Uterus (tissue), 4 donors: ENCODE data around the gene MYMX. TPM values are rescaled to one million over a fixed set of nuclear protein-coding genes. Genes with fewer than 3 reads are reported as not detected.

ENCODE experiments used
- DNase-seq, 2 donors: peaks; one replicate each; pipeline ENCODE4 v3.0.0-alpha.2; 2019 to 2020
- H3K27ac ChIP-seq, 2 donors: fragments of 200-600 bp; sonication (generic); 1 replicate in 1 of 2; 2 replicates in 1 of 2; pipeline ENCODE4 v1.5.1; 2016 to 2018
- H3K27me3 ChIP-seq, 2 donors: fragments of 200-600 bp; sonication (generic); one replicate each; pipeline ENCODE4 v1.5.1; 2018 to 2019; ENCODE audit warnings: control low read depth in 1 of 2
- H3K36me3 ChIP-seq, 2 donors: fragments of 200-600 bp; sonication (generic); one replicate each; pipeline ENCODE4 v1.5.1; 2019; ENCODE audit warnings: control low read depth in 1 of 2
- H3K4me1 ChIP-seq, 2 donors: fragments of 200-600 bp; sonication (generic); one replicate each; pipeline ENCODE4 v1.5.1; 2018 to 2019; ENCODE audit warnings: control low read depth in 1 of 2
- H3K4me3 ChIP-seq, 2 donors: fragments of 200-600 bp; sonication (generic); 1 replicate in 1 of 2; 2 replicates in 1 of 2; pipeline ENCODE4 v1.5.1; 2018 to 2019; ENCODE audit warnings: mild to moderate bottlenecking in 1 of 2
- H3K9me3 ChIP-seq, 2 donors: fragments of 200-600 bp; sonication (generic); one replicate each; pipeline ENCODE4 v1.5.1; 2019; ENCODE audit warnings: control low read depth in 1 of 2
- CTCF ChIP-seq, 4 experiments: fragments of 200-600 bp in 2 of 4; fragments of 450-650 bp in 2 of 4; sonication (generic) in 2 of 4; IDR thresholded peaks; one replicate each; pipeline ENCODE4 v1.5.1; 2016 to 2019; ENCODE audit warnings: antibody characterized with exemption in 4 of 4, mild to moderate bottlenecking in 2 of 4, moderate library complexity in 1 of 4
- POLR2A ChIP-seq, 2 donors: fragments of 450-650 bp; IDR thresholded peaks; one replicate each; pipeline ENCODE4 v1.6.1; 2016; ENCODE audit warnings: antibody characterized with exemption in 2 of 2, mild to moderate bottlenecking in 1 of 2, moderate library complexity in 1 of 2
- intact Hi-C: fragments of 100-400 bp; cut with DNase I; formaldehyde crosslinking; loops from one replicate; pipeline ENCODE4 v1.15.1; 2023; ENCODE audit warnings: low total_unique reads
- total RNA-seq, 4 donors: library from RNA; depleted of rRNA in 3 of 4; stranded (reverse); fragments of >200 nt in 3 of 4; gene quantifications; one replicate each; pipeline versions ENCODE4 v1.1.0 to v1.2.4, GENCODE V29; 2014 to 2023
- donor health status: DM: yes; HTN: yes; CAD: no.

The MYMX gene
- total RNA-seq = not detected

DNA sequence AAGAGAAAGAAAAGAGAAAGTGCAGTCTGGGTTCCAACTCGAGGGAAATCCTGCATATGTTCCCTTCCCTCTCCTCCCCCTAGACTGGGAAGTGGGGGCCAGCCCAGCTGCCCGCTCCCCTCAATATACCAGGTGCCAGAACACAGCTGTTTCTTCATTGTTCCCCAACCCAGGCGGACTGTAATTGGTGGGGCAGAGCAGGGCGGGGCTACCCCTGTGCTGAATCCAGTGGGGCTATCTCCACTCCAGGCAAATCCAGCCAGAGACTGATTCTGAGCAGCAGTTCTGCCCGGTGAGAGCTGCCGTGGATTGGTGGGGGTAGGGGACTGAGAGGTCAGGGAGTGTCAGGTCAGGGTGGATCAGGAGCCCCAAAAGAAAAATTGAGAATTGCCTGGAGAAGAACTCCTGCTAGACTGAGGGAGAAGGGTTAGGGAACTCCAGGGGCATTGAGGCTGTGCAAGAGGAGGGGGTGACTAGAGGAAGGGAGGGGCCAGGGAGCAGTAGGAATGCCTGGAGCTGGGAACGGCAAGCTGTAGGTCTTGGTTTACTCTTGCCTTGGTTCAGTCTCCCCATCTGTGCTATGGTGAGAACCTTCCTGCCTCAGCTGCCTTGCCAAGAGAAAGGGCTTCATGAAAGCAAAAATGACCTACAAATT, at the start of gene MYMX:
TSS of gene MYMX (plus strand) at position 250 of the 655 bp plus-strand sequence. CDS start 546 bp downstream, outside the sequence.
- Histone ChIP-seq H3K27me3 (no peaks in the 10 kb centered on the region), H3K4me1 (peaks cover 0 to 6% of the 10 kb centered on the region in 2 donors), H3K27ac (peak within 1 kb of the TSS; percentile 8 to 17), H3K9me3 (no peaks in the 10 kb centered on the region), H3K36me3 (no peaks in the 10 kb centered on the region), H3K4me3 (no peak within 1 kb of the TSS)
- TF ChIP-seq CTCF (IDR thresholded peaks at IDR 0.05) (no peak), POLR2A (IDR thresholded peaks at IDR 0.05) (no peak)
- intact Hi-C loops = no loop called here
- DNase-seq = no peak

- H3K4me1 ChIP-seq = no peaks in the 10 kb centered on the region
- H3K4me3 ChIP-seq = no peak overlapping the region
- intact Hi-C loops = no loop called here
- H3K27ac ChIP-seq = no peak overlapping the region
- H3K36me3 ChIP-seq = no peaks in the 10 kb centered on the region
- no peak for DNase-seq
- no peaks in the 10 kb centered on the region for H3K27me3 ChIP-seq
- no peaks in the 10 kb centered on the region for H3K9me3 ChIP-seq
- no peak for TF ChIP-seq CTCF (IDR thresholded peaks at IDR 0.05)
- TF ChIP-seq POLR2A (IDR thresholded peaks at IDR 0.05) = no peak
Measured at GRCh38 chr6:44167567-44167966, 49.2 kb upstream of the MYMX start.

DNA sequence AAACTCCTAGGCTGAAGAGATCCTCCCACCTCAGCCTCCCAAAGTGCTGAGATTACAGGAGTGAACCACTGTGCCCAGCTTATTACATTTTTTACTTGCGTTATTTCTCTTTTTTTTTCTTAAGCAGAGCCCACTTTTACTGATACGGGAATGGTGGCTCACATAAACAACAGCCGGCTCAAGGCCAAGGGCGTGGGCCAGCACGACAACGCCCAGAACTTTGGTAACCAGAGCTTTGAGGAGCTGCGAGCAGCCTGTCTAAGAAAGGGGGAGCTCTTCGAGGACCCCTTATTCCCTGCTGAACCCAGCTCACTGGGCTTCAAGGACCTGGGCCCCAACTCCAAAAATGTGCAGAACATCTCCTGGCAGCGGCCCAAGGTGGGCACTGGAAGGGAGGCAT, 47.6 kb upstream of the MYMX start:
- intact Hi-C loops = no loop called here
- no peaks in the 10 kb centered on the region for H3K27me3 ChIP-seq
- no peak overlapping the region for H3K4me3 ChIP-seq

GRCh38 chr6:44169886-44170570, 46.7 kb upstream of the MYMX start:
- H3K4me3 ChIP-seq = no peak overlapping the region
- H3K9me3 ChIP-seq = no peaks in the 10 kb centered on the region
- H3K4me1 ChIP-seq = peaks cover 0 to 4% of the 10 kb centered on the region in 2 donors
- intact Hi-C loops = loop anchor here (10.0 kb wide), 1 partner anchor 65 kb away; no protein-coding TSS in a partner anchor
- no peak for TF ChIP-seq CTCF (IDR thresholded peaks at IDR 0.05)
- TF ChIP-seq POLR2A (IDR thresholded peaks at IDR 0.05) = no peak
- DNase-seq = no peak
- H3K36me3 ChIP-seq = no peaks in the 10 kb centered on the region
- H3K27ac ChIP-seq = no peak overlapping the region
- no peaks in the 10 kb centered on the region for H3K27me3 ChIP-seq

More for the DNA sequence above, 47.6 kb upstream of the MYMX start:
- no peaks in the 10 kb centered on the region for H3K9me3 ChIP-seq
- no peak for DNase-seq
- no peaks in the 10 kb centered on the region for H3K36me3 ChIP-seq
- no peak overlapping the region for H3K27ac ChIP-seq
- no peak for TF ChIP-seq POLR2A (IDR thresholded peaks at IDR 0.05)
- TF ChIP-seq CTCF (IDR thresholded peaks at IDR 0.05) = no peak
- H3K4me1 ChIP-seq = peaks cover 0 to 4% of the 10 kb centered on the region in 2 donors

GRCh38 chr6:44171899-44172546, 44.7 kb upstream of the MYMX start:
- H3K27me3 ChIP-seq = no peaks in the 10 kb centered on the region
- peaks cover 0 to 4% of the 10 kb centered on the region in 2 donors for H3K4me1 ChIP-seq
- no peaks in the 10 kb centered on the region for H3K9me3 ChIP-seq
- TF ChIP-seq CTCF (IDR thresholded peaks at IDR 0.05) = no peak
- TF ChIP-seq POLR2A (IDR thresholded peaks at IDR 0.05) = no peak
- H3K27ac ChIP-seq = no peak overlapping the region
- DNase-seq = no peak
- no peaks in the 10 kb centered on the region for H3K36me3 ChIP-seq
- H3K4me3 ChIP-seq = no peak overlapping the region
- intact Hi-C loops = loop anchor here (10.0 kb wide), 1 partner anchor 63 kb away; no protein-coding TSS in a partner anchor
